GM18861 (cell line): ENCODE data around the gene AUNIP.

Source experiments
- ATAC-seq: cut with Tn5 transposase; IDR thresholded peaks from one replicate; pipeline ENCODE4 v1.9.1; 2021; ENCODE audit not compliant: unreplicated experiment

Gene AUNIP

DNA sequence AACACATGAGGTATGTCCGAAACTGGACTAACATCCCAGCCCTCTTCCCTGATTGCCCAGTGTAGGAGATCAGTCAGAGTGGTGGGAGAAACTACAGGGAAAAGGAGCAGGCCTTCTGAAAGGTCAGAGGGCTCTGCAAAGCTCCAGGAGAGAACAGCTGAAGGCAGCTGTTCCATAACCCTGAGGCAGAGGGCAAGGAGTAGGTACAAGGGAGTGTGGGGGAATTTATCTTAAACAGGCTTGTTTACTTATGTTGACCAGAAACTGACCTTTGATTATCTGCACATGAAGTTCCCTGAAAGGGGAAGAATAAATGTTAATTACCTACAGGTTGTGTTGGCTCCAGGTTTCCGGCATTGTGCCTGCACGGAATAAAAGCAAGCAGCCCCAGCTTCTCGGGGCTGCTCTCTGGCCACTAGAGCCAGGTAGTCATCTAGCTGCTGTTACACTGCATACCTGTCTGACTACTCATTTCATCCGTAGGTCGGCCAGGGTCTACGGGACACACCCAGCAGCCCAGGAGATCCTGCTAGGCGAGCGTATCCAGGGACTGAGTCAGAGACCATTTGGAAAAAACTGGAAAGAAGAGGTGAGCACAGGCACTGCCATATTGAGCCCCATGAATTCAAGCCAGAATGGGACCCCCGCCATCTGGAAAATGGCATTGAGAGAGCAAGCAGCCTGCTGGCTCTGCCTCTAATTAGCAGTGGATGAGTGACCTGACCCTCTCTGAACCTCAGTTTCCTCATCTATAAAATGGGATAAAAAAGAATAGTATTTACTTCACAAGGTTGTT, 31.2 kb upstream of the AUNIP start:
- no peak for ATAC-seq

- ATAC-seq = no peak
These were observed 30.2 kb upstream of the AUNIP start for GRCh38 chr1:25889470-25889869.

GRCh38 chr1:25888426-25888987, 29.2 kb upstream of the AUNIP start:
- ATAC-seq = no peak

DNA sequence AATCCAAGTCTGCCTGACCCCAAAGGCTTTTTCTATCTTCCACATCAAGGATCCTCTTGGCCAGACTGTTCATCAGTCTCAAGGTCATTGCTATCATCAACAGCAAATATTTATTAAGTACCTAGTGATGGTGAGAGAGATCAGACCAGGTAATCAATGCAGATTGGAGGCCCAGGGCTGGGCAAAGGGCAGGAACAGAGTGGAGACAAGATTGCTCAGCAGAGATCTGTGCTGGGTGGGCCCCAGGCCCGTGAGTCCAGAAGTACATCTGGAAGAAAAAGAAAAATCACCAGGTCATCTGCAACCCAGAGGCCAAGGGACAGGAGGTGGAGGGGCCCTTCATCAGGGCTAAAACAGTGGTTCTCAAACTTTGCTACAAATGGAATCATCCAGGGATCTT, 26.3 kb upstream of the AUNIP start:
- no peak for ATAC-seq

DNA sequence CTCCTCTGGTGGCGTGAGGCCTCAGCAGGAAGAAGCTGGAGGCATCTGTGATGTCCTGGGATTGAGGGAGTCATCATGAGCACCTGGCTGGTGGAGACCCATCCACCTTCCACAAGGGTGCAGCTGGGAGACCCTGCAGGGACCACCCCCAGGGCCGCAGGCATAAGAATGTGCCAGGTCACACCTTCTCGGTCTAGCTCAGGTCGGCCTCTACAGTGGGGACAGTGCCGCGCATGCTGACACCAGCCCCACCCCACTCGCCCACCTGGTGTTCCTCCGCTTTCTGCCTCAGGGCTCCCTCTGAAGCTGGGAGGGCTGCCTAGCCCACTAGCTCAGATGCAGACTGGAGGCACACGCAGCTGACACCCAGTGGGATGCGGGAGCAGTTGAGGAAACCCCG, 22.0 kb upstream of the AUNIP start:
- no peak for ATAC-seq

- no peak for ATAC-seq
These were observed 21.3 kb upstream of the AUNIP start for GRCh38 chr1:25880518-25880917.

GRCh38 chr1:25879675-25880074, 20.4 kb upstream of the AUNIP start:
- no peak for ATAC-seq

- no peak for ATAC-seq
These were observed 19.4 kb upstream of the AUNIP start for GRCh38 chr1:25878690-25879089.

DNA sequence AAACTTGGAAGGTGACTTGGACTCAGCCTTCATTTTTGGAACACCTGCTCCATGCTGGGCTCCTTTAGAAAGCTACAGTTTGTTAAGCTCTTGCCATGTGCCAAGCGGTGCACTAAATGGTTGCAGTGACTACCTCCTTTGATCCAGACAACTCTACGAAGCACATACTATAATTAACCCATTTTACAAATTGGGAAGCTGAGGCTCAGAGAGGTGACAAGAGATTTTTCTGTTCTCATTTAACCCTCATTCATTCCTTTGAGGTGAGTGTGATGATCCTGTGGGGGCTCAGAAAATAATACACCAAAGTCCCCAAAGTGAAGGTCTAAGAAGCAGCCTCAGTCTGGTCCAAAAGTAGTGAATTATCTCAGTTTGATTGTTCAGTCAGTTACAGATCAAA, 17.9 kb upstream of the AUNIP start:
- ATAC-seq = no peak

- ATAC-seq = no peak
These were observed 17.4 kb upstream of the AUNIP start for GRCh38 chr1:25876693-25877077.

- ATAC-seq = no peak
These were observed 16.8 kb upstream of the AUNIP start for GRCh38 chr1:25875856-25876692.

DNA sequence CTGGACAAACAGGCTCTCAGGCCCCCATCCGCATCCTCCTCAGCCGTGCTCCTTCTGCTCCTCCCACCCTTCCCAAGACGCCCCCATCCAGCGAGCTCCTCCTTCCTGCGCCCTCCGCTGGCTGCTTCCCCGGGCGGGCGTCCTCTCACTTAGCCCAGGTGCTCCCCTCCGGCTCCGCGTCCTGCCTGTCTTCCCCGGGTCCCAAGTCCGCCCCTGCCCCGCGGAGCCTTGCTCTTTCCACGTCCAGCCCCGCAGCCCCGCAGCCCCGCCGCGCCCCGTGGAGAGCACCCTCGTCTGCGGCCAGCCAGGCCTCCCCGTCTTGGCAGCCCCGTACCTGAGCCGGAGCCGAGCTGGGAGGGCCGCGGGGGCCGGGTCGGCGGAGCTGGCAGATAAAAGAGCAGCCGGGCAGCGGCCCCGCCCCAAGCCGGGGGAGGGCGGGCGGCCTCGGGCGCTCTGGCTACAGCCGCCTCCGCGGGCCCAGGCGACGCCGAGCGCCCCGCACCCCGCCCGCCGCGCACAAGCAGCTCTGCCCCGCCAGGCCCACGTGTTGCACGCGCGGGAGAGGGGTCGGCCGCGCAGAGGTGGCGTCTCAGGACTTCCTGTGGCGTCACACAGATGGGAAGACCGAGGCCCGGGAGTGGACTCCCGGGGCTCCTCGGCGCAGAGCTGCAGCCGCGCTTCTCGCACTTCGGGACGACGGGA, 16.0 kb upstream of the AUNIP start, which contains the start of gene PAQR7:
TSS of gene PAQR7 (minus strand) at position 555 of the 702 bp plus-strand sequence. CDS start 11,869 bp downstream, outside the sequence.
- no peak for ATAC-seq

DNA sequence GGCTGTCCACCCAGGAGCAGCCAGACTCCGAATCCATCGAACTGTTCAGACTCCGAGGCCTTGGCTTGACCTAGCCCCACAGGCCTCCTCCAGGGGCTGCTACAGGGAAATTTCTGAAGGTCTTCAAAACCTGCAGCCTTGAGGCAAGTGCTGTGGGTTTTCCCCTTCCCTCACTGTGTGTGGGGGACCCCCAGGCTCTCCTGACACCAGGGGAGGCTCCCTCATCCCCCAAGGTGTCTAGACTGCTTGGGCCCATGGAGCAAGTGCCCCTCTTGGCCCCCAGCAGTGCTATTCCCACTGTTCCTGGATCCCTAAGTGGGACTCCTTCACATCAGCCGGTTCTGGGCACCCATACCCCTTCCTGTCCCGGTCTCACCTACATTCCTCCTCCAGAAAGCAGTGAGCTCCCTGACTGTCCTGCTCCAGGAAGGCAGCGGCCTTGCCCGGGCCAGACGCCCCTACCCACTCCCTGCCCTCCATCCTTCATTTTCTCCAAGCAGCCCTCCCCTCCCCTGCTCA, 15.4 kb upstream of the AUNIP start:
- ATAC-seq = no peak

GRCh38 chr1:25874209-25874608, 15.0 kb upstream of the AUNIP start:
- ATAC-seq = no peak

GRCh38 chr1:25873120-25873519, 13.9 kb upstream of the AUNIP start:
- no peak for ATAC-seq

GRCh38 chr1:25872713-25873112, 13.5 kb upstream of the AUNIP start:
- no peak for ATAC-seq

DNA sequence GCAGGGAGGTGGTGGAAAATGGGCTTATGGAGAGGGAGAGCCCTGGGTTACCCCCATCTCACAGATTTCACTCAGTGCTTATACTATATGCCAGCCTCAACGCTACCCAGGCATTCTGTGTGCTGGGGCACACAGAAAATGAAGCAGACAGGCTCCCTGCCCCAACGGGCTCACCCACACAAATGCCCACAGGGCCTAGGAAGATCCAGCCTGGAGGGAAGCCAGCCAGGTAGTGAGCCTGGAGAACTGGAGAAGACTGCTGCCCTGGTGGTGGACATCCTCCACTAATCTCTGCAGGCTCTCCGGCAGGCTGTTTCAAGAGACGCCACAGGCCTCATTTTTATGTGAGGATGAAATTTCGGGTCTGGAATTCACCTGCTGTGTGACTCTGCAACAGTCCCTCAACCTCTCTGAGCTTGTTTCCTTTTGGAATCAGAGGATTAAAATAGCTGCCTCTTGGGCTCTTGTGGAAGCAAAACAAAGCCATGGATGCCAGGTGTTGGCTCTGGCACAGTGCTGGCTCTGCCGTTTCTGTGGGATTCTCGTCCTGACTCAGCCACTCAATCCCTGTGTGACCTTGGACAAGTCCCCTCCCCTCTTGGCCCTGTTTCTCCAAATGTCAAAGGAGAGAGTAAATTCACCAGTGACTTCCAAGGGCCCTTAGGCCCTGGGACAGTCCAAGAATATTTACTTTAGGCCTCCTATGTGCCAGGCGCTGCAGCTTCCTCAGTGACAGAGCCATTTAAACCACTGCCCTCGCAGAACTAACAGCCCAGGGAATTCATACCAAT, 12.6 kb upstream of the AUNIP start:
- ATAC-seq = no peak

- ATAC-seq = no peak
These were observed 11.9 kb upstream of the AUNIP start for GRCh38 chr1:25871086-25871703.

GRCh38 chr1:25870614-25871013, 11.4 kb upstream of the AUNIP start:
- no peak for ATAC-seq
